ENCODE data around the gene CGN.
A peak's percentile ranks its signal among the peaks of the same experiment; 100 is the strongest.

The CGN gene, protein sequence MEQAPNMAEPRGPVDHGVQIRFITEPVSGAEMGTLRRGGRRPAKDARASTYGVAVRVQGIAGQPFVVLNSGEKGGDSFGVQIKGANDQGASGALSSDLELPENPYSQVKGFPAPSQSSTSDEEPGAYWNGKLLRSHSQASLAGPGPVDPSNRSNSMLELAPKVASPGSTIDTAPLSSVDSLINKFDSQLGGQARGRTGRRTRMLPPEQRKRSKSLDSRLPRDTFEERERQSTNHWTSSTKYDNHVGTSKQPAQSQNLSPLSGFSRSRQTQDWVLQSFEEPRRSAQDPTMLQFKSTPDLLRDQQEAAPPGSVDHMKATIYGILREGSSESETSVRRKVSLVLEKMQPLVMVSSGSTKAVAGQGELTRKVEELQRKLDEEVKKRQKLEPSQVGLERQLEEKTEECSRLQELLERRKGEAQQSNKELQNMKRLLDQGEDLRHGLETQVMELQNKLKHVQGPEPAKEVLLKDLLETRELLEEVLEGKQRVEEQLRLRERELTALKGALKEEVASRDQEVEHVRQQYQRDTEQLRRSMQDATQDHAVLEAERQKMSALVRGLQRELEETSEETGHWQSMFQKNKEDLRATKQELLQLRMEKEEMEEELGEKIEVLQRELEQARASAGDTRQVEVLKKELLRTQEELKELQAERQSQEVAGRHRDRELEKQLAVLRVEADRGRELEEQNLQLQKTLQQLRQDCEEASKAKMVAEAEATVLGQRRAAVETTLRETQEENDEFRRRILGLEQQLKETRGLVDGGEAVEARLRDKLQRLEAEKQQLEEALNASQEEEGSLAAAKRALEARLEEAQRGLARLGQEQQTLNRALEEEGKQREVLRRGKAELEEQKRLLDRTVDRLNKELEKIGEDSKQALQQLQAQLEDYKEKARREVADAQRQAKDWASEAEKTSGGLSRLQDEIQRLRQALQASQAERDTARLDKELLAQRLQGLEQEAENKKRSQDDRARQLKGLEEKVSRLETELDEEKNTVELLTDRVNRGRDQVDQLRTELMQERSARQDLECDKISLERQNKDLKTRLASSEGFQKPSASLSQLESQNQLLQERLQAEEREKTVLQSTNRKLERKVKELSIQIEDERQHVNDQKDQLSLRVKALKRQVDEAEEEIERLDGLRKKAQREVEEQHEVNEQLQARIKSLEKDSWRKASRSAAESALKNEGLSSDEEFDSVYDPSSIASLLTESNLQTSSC

DNA sequence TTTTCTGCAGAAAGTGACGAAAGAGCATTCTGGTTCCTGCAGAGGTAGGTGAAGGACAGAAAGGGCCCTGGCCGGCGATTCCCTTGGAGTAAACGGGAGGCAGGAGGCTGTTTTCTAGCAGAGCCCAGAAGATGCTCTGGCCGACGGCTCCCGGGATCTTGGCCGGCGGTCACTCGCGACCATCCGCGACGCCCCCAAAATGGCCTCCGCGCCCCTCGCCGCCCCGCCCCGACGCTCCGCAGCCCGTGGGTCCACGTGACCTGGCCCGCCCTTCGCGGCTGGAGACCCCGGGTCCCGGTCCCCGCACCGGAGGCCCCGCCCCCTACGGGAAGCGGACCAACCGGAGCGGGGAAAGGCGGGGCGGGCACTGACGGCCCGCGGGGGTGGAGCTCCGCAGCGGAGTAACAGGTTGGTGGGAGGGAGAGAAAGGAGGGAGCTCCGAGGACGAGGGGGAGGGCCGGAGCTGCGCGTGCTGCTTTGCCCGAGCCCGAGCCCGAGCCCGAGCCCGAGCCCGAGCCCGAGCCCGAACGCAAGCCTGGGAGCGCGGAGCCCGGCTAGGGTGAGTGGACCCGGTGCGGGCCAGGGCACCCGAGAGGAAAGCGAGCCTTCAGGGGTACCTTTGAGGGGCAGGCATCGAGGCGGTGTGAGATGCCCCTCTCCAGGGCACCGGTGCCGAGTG, at the start of gene CGN:
Gene CGN, plus strand, starts transcription at position 431 of the 679 bp plus-strand sequence. CDS start 7,133 bp downstream, outside the sequence.
- peak; percentile 79 for DNase-seq (ENCODE audit: low read depth)

- no peak for DNase-seq (ENCODE audit: low read depth)
These were observed 49.5 kb upstream of the CGN start for GRCh38 chr1:151461694-151462093.

- DNase-seq (ENCODE audit: low read depth), result no peak
These were observed 46.2 kb upstream of the CGN start for GRCh38 chr1:151465026-151465425.

GRCh38 chr1:151472856-151473731, 38.1 kb upstream of the CGN start:
- DNase-seq (ENCODE audit: low read depth), result peak; percentile 6

DNA sequence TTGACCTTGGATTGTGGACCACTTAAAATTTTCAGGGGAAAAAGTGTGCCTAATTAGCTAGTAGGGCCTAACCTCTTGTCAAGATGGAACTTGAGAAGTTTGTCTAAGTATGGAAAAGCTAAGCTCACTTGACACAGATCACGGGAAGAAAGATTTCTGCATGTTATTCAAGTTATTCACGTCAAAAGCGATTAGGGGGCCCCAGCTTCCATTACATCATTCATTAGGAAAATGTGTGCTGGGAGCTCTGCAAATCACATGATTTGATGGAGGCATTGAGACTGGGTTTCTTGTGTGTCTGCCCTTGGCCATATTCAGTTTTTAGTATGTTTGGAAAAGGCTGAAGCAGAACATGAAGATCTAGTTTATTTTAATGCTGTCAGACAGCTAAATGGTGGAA, 36.4 kb upstream of the CGN start:
- no peak for DNase-seq (ENCODE audit: low read depth)

GRCh38 chr1:151475175-151475574, 36.0 kb upstream of the CGN start:
- no peak for DNase-seq (ENCODE audit: low read depth)

- DNase-seq (ENCODE audit: low read depth), result no peak
These were observed 35.1 kb upstream of the CGN start for GRCh38 chr1:151476083-151476482.

- no peak for DNase-seq (ENCODE audit: low read depth)
These were observed 34.1 kb upstream of the CGN start for GRCh38 chr1:151477066-151477465.

GRCh38 chr1:151478140-151478812, 32.9 kb upstream of the CGN start:
- no peak for DNase-seq (ENCODE audit: low read depth)

DNA sequence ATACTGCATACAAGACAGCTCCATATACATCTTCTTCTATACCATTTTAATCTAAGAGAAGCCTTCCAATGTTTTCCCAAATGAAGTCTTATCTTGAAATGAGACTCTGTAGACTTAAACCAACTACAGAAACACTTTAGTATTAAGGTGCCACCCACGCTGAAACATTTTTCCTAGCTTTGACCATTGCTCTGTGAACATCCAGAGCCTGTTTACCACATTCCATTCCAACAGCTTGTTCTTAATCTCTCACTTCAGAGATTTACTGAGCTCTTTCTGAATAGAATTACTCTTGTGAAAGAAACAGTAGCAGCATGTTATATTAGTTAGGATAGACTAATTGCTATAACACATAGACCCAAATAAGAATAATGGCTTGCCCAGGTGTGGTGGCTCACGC, 32.3 kb upstream of the CGN start:
- no peak for DNase-seq (ENCODE audit: low read depth)

- DNase-seq (ENCODE audit: low read depth), result no peak
These were observed 31.7 kb upstream of the CGN start for GRCh38 chr1:151479462-151479861.

- no peak for DNase-seq (ENCODE audit: low read depth)
These were observed 29.2 kb upstream of the CGN start for GRCh38 chr1:151482017-151482416.

GRCh38 chr1:151485685-151486255, 25.4 kb upstream of the CGN start:
- no peak for DNase-seq (ENCODE audit: low read depth)

DNA sequence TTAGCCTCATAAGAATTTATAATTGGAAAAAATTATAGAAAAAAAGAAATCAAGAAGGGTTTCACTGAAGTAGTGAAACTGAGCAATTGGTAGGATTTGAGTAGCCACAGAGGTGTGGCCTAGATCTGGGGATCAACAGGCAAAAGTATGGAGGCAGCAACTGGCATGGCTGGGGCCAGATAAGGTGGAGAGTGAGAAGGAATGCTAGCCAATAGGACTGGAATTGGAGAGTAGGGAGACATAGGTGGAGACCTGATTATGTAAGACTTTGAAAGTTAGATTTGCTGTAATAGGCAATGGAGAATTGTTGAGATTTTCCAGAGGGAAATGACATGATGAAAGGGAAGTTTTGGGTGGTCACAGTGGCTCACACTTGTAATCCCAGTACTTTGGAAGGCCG, 24.6 kb upstream of the CGN start:
- DNase-seq (ENCODE audit: low read depth), result no peak

GRCh38 chr1:151491641-151492040, 19.5 kb upstream of the CGN start:
- DNase-seq (ENCODE audit: low read depth), result no peak

- DNase-seq (ENCODE audit: low read depth), result no peak
These were observed 19.1 kb upstream of the CGN start for GRCh38 chr1:151492120-151492519.

DNA sequence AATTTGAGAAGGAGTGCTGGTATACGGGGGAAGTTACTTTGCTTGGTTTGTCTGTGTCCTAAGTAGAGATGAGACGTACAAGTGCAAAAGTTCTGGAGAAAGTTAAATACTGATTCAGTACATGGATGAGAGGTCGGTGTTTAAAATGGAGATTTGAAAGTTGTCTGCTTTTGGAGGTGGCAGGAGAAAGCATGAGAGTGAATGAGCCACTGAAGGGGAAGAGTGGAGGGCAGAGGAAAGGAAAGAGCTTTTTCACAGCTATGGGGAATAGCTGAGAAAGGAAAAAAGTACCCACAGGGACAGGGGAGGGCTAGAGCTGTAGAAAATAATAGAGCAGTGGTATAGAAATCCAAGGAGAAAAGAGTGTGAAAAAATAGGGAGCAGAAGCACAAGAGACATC, 18.1 kb upstream of the CGN start:
- no peak for DNase-seq (ENCODE audit: low read depth)

GRCh38 chr1:151494741-151495281, 16.4 kb upstream of the CGN start:
- DNase-seq (ENCODE audit: low read depth), result no peak

DNA sequence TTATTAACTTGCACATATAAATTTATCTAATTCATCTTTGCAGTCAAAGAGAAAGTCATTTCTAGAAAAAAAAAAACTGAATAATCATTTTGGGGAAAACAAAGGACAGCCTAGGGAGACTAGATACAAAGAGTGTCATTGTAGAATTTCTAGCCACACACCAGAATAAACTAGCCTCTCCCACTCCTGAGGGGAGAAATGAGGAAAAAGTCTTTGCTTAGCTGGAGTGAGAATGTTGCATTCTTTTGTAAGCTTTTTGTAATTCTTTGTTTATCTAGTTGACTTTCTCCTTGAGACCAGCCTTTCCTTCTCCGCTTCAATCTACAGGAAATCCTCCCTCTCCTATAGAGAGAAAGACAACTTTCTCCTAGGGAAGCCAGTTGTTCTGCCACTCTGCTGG, 15.9 kb upstream of the CGN start:
- DNase-seq (ENCODE audit: low read depth), result no peak

DNA sequence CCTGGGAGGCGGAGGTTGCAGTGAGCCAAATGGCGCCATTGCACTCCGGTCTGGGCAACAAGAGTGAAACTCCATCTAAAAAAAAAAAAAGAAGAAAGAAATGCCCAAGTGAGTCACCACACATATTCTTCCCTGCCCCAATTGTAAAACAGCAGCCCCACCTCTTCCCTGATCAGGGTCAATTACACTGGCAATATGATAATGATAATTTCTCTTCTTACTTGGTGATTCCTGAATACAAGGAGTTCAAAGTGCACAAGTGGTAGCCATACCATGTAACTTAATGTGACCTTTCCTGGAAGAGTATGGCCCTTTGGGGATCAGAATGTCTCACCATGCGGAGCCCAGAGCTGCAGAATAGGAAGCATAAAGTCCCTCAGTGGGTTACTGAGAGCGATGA, 11.8 kb upstream of the CGN start:
- DNase-seq (ENCODE audit: low read depth), result no peak

Measured in stimulated activated CD8-positive, alpha-beta memory T cell treated with anti-CD3 and anti-CD28 coated beads, Interleukin-12 subunit alpha, Interleukin-12 subunit beta, amount 100 ng/mL, for 4 hours (primary cell).